ENCODE measurements around the gene CDA. TPM values are rescaled to one million over a fixed set of nuclear protein-coding genes. Genes with fewer than 3 reads are reported as not detected.

Gene CDA
- total RNA-seq, 1 experiment from 2014 or later: 3.2 TPM

GRCh38 chr1:20648438-20648837 lies 59.5 kb downstream of the CDA start:
- no peak for DNase-seq (ENCODE audit: low spot score)

DNA sequence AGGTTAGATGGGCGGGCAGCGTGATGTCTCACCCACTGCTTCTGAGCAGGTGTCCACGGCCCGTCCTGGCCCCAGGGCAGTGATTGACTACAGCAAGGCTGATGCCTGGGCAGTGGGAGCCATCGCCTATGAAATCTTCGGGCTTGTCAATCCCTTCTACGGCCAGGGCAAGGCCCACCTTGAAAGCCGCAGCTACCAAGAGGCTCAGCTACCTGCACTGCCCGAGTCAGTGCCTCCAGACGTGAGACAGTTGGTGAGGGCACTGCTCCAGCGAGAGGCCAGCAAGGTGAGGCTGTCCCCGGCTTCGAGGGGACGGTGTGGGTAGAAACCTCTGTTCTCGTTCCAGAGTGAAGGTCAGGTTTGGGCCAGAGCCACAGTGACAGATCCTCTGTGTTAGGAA lies 60.0 kb downstream of the CDA start:
- no peak for DNase-seq (ENCODE audit: low spot score)

DNA sequence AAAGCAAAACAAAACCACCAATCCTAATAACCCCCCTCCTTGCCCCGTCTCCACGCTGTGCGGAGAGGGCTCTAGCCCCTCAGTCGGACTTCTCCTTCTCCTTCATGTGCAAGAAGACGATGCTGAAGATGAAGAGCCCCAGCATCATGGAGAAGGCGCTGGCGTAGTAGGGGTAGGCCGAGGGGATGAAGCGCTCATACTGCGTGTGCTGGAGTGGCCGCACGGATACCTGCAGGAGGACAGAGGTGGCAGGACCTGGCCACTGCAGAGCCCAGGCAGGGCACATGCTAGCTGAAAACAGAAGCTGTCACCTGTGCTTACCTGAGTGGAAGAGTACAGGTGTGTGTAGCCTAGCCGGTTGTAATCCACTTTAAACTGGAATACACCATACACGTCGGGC lies 63.4 kb downstream of the CDA start:
- no peak for DNase-seq (ENCODE audit: low spot score)

GRCh38 chr1:20654104-20654690 lies 65.3 kb downstream of the CDA start:
- DNase-seq (ENCODE audit: low spot score): no peak

GRCh38 chr1:20657024-20657423 lies 68.1 kb downstream of the CDA start:
- DNase-seq (ENCODE audit: low spot score): no peak

DNA sequence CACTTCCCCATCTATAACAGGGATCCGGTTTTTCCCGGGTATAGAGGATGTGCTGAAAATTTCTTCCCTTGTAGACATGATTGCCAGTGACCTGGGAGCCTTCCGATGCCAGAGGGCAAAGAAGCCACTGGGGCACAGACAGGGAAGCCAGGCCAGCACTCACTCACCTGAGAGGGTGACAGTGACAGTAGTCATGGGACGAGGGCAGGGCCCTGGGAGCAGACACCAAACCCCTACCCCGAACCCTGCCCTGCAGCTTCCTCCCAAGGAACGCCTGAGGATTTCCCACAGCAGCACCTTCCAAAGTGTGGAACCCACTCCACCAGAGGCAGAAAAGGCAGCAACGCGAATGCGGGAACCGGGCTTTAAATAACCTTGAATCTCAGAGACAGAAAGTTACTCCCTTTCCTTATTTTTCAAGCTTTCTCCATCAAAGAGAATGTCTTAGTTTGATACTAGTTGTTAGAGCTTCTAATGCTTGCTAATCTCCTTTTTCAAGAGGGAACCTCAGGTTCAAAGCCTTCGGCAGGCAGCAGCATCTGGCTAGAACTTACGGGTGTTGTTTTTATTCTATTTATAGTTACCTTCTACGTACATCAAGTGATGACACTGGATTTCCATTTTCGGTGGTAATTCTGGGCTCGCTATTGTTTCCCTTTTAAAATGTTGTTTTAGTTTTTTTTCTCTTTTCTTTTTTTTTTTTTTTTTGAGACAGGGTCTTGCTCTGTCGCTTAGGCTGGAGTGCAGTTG lies 69.4 kb downstream of the CDA start:
- DNase-seq (ENCODE audit: low spot score): no peak

GRCh38 chr1:20660363-20660762 lies 71.5 kb downstream of the CDA start:
- DNase-seq (ENCODE audit: low spot score): no peak

GRCh38 chr1:20660847-20661206 lies 71.9 kb downstream of the CDA start:
- no peak for DNase-seq (ENCODE audit: low spot score)

GRCh38 chr1:20661207-20662109 lies 72.6 kb downstream of the CDA start, which contains the start of gene DDOST:
TSS of gene DDOST (minus strand) at chr1:20661369. CDS start at chr1:20661350, 19 bp downstream.
- peak; percentile 97 for DNase-seq (ENCODE audit: low spot score)

- DNase-seq (ENCODE audit: low spot score): no peak
These were observed 73.2 kb downstream of the CDA start for GRCh38 chr1:20662110-20662475.

GRCh38 chr1:20663365-20663764 lies 74.5 kb downstream of the CDA start:
- DNase-seq (ENCODE audit: low spot score): no peak

- no peak for DNase-seq (ENCODE audit: low spot score)
These were observed 75.2 kb downstream of the CDA start for GRCh38 chr1:20663969-20664715.

DNA sequence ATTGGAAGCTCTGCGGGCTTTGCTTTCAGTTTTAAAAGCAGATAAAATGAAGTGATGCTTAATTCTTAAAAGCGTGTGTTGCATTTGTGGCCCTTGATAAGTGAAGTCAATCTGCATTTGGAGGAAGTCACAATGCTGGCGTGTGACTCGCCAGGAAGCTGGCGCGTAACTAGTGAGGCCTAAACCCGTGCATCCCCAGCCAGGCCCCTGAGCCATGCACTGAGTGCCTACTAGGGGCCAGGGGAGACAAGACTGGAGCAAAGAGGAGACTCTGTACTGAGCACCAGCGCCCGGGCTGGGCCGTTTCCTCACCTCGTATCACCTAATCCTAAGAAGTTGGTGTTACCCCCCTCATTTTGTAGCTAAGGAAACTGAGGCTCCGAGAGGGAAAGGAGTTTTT lies 76.8 kb downstream of the CDA start:
- DNase-seq (ENCODE audit: low spot score): no peak

GRCh38 chr1:20666146-20666545 lies 77.2 kb downstream of the CDA start:
- no peak for DNase-seq (ENCODE audit: low spot score)

- peak; percentile 16 for DNase-seq (ENCODE audit: low spot score)
These were observed 77.9 kb downstream of the CDA start for GRCh38 chr1:20666804-20667203.

Other genes with a start within 250 kb of the CDA start
- gene CAMK2N1, start 102.9 kb upstream of the CDA start, total RNA-seq (2014; rRNA removed; shearing (Covaris generic)): 13.9 and 17.0 TPM in 2 replicates
- 17.3 and 19.1 TPM in 2 replicates for gene MUL1, start 80.9 kb upstream of the CDA start, total RNA-seq (2014; rRNA removed; shearing (Covaris generic))
- not detected in 2 replicates for gene FAM43B, start 36.5 kb upstream of the CDA start, total RNA-seq (2014; rRNA removed; shearing (Covaris generic))
- gene PINK1, start 44.4 kb downstream of the CDA start, total RNA-seq (2014; rRNA removed; shearing (Covaris generic)): 21.2 and 22.3 TPM in 2 replicates
- gene DDOST, start 72.3 kb downstream of the CDA start, total RNA-seq (2014; rRNA removed; shearing (Covaris generic)): 269 and 276 TPM in 2 replicates
- gene KIF17, start 128.9 kb downstream of the CDA start, total RNA-seq (2014; rRNA removed; shearing (Covaris generic)): not detected in 2 replicates
- 0.55 and 3.6 TPM in 2 replicates for gene SH2D5, start 143.6 kb downstream of the CDA start, total RNA-seq (2014; rRNA removed; shearing (Covaris generic))
- 199 and 207 TPM in 2 replicates for gene HP1BP3, start 198.2 kb downstream of the CDA start, total RNA-seq (2014; rRNA removed; shearing (Covaris generic))